GM12878 (cell line): ENCODE results near the gene ZBED4.

ENCODE experiments used
- ASH2L ChIP-seq: fragments of 300-600, 200-600 bp; sonication (generic); IDR thresholded peaks from 2 replicates; pipeline ENCODE4 v1.6.1; 2017; ENCODE audit warnings: low read depth, mild to moderate bottlenecking, borderline replicate concordance
- CHD1 ChIP-seq: IDR thresholded peaks from 2 replicates; pipeline ENCODE4 v1.6.1; 2012; ENCODE audit warnings: low read depth, low read length, improper control_type of control experiment
- DPF2 ChIP-seq: fragments of 450-650 bp; IDR thresholded peaks from 2 replicates; pipeline ENCODE4 v1.6.1; 2017; ENCODE audit warnings: mild to moderate bottlenecking
- ELK1 ChIP-seq: IDR thresholded peaks from 2 replicates; pipeline ENCODE4 v1.6.1; 2012; ENCODE audit warnings: low read depth, low read length, improper control_type of control experiment
- ETV6 ChIP-seq, 2 experiments: fragments of 450-650 bp in 1 of 2; IDR thresholded peaks in 1 of 2; conservative IDR thresholded peaks in 1 of 2; 2 replicates each; pipeline ENCODE4 v1.6.1; 2014; ENCODE audit warnings: antibody characterized with exemption in 1 of 2, borderline replicate concordance in 1 of 2, low read depth in 1 of 2, mild to moderate bottlenecking in 1 of 2, moderate library complexity in 1 of 2
- EZH2 ChIP-seq: IDR thresholded peaks from 2 replicates; pipeline ENCODE4 v1.6.1; 2012; ENCODE audit warnings: low read depth, mild to moderate bottlenecking, control low read depth, inconsistent platforms, low read length, borderline replicate concordance; ENCODE audit not compliant: control insufficient read depth
- KDM1A ChIP-seq: fragments of 200-600 bp; sonication (generic); IDR thresholded peaks from 2 replicates; pipeline ENCODE4 v1.6.1; 2016; ENCODE audit warnings: borderline replicate concordance
- MEF2A ChIP-seq: IDR thresholded peaks from 2 replicates; pipeline ENCODE4 v1.6.1; 2011; ENCODE audit warnings: low read depth, mild to moderate bottlenecking, low read length, moderate library complexity; ENCODE audit not compliant: insufficient read depth
- RFX5 ChIP-seq: IDR thresholded peaks from 2 replicates; pipeline ENCODE4 v1.6.1; 2011; ENCODE audit warnings: low read depth, low read length, improper control_type of control experiment
- SIX5 ChIP-seq: IDR thresholded peaks from 2 replicates; pipeline ENCODE4 v1.6.1; 2011; ENCODE audit warnings: mild to moderate bottlenecking, low read depth, low read length, moderate library complexity; ENCODE audit not compliant: severe bottlenecking
- SPI1 ChIP-seq: IDR thresholded peaks from 2 replicates; pipeline ENCODE4 v1.6.1; 2011; ENCODE audit warnings: low read depth, mild to moderate bottlenecking, low read length, moderate library complexity, borderline replicate concordance; ENCODE audit not compliant: insufficient read depth
- ZNF24 ChIP-seq: fragments of 450-650 bp; IDR thresholded peaks from 2 replicates; pipeline ENCODE4 v1.6.1; 2017; ENCODE audit warnings: antibody characterized with exemption, mild to moderate bottlenecking
- TF ChIP-seq, protein P1 (sequence below), 3 experiments: IDR thresholded peaks in 2 of 3; conservative IDR thresholded peaks in 1 of 3; 2 replicates each; pipeline ENCODE4 v1.5.1; 2011; ENCODE audit warnings: low read depth in 3 of 3, low read length in 3 of 3, mild to moderate bottlenecking in 3 of 3, control low read depth in 2 of 3, moderate library complexity in 2 of 3, inconsistent platforms in 1 of 3, mixed read lengths in 1 of 3; ENCODE audit not compliant: control insufficient read depth in 2 of 3, insufficient read depth in 1 of 3; ENCODE audit errors: extremely low read depth in 1 of 3
- TF ChIP-seq, protein P2 (sequence below): IDR thresholded peaks from 2 replicates; pipeline ENCODE4 v1.6.1; 2012; ENCODE audit warnings: mild to moderate bottlenecking, low read depth, low read length

GRCh38 chr22:49882519-49883293, 29.1 kb downstream of the ZBED4 start:
- TF ChIP-seq SPI1: no peak
- no peak for TF ChIP-seq ETV6 (conservative IDR thresholded peaks at IDR 0.05 in 1 of 2, IDR thresholded peaks at IDR 0.05 in 1 of 2; ENCODE audit: borderline replicate concordance in 1 of 2, low read depth in 1 of 2)
- TF ChIP-seq, protein P1, sequence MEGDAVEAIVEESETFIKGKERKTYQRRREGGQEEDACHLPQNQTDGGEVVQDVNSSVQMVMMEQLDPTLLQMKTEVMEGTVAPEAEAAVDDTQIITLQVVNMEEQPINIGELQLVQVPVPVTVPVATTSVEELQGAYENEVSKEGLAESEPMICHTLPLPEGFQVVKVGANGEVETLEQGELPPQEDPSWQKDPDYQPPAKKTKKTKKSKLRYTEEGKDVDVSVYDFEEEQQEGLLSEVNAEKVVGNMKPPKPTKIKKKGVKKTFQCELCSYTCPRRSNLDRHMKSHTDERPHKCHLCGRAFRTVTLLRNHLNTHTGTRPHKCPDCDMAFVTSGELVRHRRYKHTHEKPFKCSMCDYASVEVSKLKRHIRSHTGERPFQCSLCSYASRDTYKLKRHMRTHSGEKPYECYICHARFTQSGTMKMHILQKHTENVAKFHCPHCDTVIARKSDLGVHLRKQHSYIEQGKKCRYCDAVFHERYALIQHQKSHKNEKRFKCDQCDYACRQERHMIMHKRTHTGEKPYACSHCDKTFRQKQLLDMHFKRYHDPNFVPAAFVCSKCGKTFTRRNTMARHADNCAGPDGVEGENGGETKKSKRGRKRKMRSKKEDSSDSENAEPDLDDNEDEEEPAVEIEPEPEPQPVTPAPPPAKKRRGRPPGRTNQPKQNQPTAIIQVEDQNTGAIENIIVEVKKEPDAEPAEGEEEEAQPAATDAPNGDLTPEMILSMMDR (IDR thresholded peaks at IDR 0.05 in 2 of 3, conservative IDR thresholded peaks at IDR 0.05 in 1 of 3; ENCODE audit: control insufficient read depth in 2 of 3, extremely low read depth in 1 of 3, insufficient read depth in 1 of 3, low read depth in 3 of 3, low read length in 3 of 3): no peak
- no peak for TF ChIP-seq EZH2
- no peak for TF ChIP-seq CHD1
- no peak for TF ChIP-seq DPF2
- TF ChIP-seq, protein P2, sequence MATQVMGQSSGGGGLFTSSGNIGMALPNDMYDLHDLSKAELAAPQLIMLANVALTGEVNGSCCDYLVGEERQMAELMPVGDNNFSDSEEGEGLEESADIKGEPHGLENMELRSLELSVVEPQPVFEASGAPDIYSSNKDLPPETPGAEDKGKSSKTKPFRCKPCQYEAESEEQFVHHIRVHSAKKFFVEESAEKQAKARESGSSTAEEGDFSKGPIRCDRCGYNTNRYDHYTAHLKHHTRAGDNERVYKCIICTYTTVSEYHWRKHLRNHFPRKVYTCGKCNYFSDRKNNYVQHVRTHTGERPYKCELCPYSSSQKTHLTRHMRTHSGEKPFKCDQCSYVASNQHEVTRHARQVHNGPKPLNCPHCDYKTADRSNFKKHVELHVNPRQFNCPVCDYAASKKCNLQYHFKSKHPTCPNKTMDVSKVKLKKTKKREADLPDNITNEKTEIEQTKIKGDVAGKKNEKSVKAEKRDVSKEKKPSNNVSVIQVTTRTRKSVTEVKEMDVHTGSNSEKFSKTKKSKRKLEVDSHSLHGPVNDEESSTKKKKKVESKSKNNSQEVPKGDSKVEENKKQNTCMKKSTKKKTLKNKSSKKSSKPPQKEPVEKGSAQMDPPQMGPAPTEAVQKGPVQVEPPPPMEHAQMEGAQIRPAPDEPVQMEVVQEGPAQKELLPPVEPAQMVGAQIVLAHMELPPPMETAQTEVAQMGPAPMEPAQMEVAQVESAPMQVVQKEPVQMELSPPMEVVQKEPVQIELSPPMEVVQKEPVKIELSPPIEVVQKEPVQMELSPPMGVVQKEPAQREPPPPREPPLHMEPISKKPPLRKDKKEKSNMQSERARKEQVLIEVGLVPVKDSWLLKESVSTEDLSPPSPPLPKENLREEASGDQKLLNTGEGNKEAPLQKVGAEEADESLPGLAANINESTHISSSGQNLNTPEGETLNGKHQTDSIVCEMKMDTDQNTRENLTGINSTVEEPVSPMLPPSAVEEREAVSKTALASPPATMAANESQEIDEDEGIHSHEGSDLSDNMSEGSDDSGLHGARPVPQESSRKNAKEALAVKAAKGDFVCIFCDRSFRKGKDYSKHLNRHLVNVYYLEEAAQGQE: no peak
- no peak for TF ChIP-seq RFX5
- no peak for TF ChIP-seq ASH2L
- TF ChIP-seq KDM1A: no peak
- TF ChIP-seq ELK1: no peak
- TF ChIP-seq SIX5: no peak
- TF ChIP-seq ZNF24: no peak
- TF ChIP-seq MEF2A: no peak
